PC-3 (cell line): ENCODE data around the gene PTPN20. TPM values are rescaled to one million over a fixed set of nuclear protein-coding genes. Genes with fewer than 3 reads are reported as not detected.

Experiments used
- ATAC-seq: fragments of 200-7000 bp; cut with Tn5 transposase; 2 replicates; pipeline ENCODE4 v1.9.1; 2020; ENCODE audit warnings: mild to moderate bottlenecking, moderate library complexity
- BruUV-seq: library from RNA; stranded (reverse); fragments of 400-500 nt; replicated peaks from 2 replicates; lab custom pipeline; 2021; lab: Mats Ljungman, UMichigan
- CTCF ChIA-PET: fragments of 300-600 bp; sonication (Branson Sonifier 250); formaldehyde crosslinking; loops from one replicate; lab custom pipeline; 2022; ENCODE audit warnings: antibody characterized with exemption; lab: Charles Lee
- POLR2A ChIA-PET: fragments of 300-600 bp; sonication (Branson Sonifier 250); formaldehyde crosslinking; loops from one replicate; lab custom pipeline; 2022; ENCODE audit warnings: antibody characterized with exemption; ENCODE audit not compliant: unreplicated experiment; lab: Charles Lee
- DNase-seq: peaks from one replicate; pipeline ENCODE4 v3.0.0-alpha.2; 2015
- H2AFZ ChIP-seq: fragments of 300-600 bp; sonication (generic); 2 replicates; pipeline ENCODE4 v1.6.0; 2016; ENCODE audit warnings: antibody characterized with exemption, low read length
- H3F3A ChIP-seq: fragments of 300-600 bp; sonication (generic); one replicate; pipeline ENCODE4 v1.6.0; 2017; ENCODE audit warnings: antibody characterized with exemption, low read length, control low read depth, mild to moderate bottlenecking; ENCODE audit not compliant: unreplicated experiment
- H3K27ac ChIP-seq: fragments of 300-600 bp; sonication (generic); 2 replicates; pipeline ENCODE4 v1.5.1; 2016; ENCODE audit warnings: mild to moderate bottlenecking, low read length
- H3K27me3 ChIP-seq: fragments of 300-600 bp; sonication (generic); 2 replicates; pipeline ENCODE4 v1.6.1; 2016; ENCODE audit warnings: low read length, mixed read lengths
- H3K36me3 ChIP-seq: fragments of 300-600 bp; sonication (generic); 2 replicates; pipeline ENCODE4 v1.6.1; 2016; ENCODE audit warnings: low read depth, mixed run types, low read length, mixed read lengths
- H3K4me1 ChIP-seq: fragments of 300-600 bp; sonication (generic); 2 replicates; pipeline ENCODE4 v1.5.1; 2016; ENCODE audit warnings: low read length; ENCODE audit not compliant: insufficient read depth
- H3K4me2 ChIP-seq: fragments of 300-600 bp; sonication (generic); 2 replicates; pipeline ENCODE4 v1.6.0; 2016; ENCODE audit warnings: low read length
- H3K4me3 ChIP-seq: fragments of 300-600 bp; sonication (generic); 2 replicates; pipeline ENCODE4 v1.5.1; 2016; ENCODE audit warnings: mild to moderate bottlenecking, low read length, mixed read lengths
- H3K79me2 ChIP-seq: fragments of 300-600 bp; sonication (generic); 2 replicates; pipeline ENCODE4 v1.6.1; 2017; ENCODE audit warnings: low read length, mixed read lengths
- H3K9ac ChIP-seq: fragments of 300-600 bp; sonication (generic); 2 replicates; pipeline ENCODE4 v1.6.0; 2016; ENCODE audit warnings: mild to moderate bottlenecking, low read length
- H3K9me2 ChIP-seq: fragments of 300-600 bp; sonication (generic); replicated peaks from 2 replicates; pipeline ENCODE4 v1.6.1; 2016; ENCODE audit warnings: mixed run types, low read length, mixed read lengths
- H3K9me3 ChIP-seq: fragments of 300-600 bp; sonication (generic); 2 replicates; pipeline ENCODE4 v1.6.1; 2016; ENCODE audit warnings: low read length, mixed read lengths
- H4K20me1 ChIP-seq: fragments of 300-600 bp; sonication (generic); 2 replicates; pipeline ENCODE4 v1.6.1; 2016; ENCODE audit warnings: low read length, mixed read lengths
- EZH2 ChIP-seq: fragments of 300-600 bp; sonication (generic); IDR thresholded peaks from one replicate; pipeline ENCODE4 v1.6.1; 2017; ENCODE audit warnings: antibody characterized with exemption, mild to moderate bottlenecking, low read length; ENCODE audit not compliant: unreplicated experiment
- EZH2phosphoT487 ChIP-seq: fragments of 300-600 bp; sonication (generic); IDR thresholded peaks from 2 replicates; pipeline ENCODE4 v1.6.1; 2018; ENCODE audit warnings: mild to moderate bottlenecking, antibody characterized with exemption, low read length, borderline replicate concordance
- intact Hi-C: fragments of 100-400 bp; cut with micrococcal nuclease; formaldehyde crosslinking; loops from 2 replicates; pipeline ENCODE4 v1.9.0; 2023
- total RNA-seq: library from RNA; depleted of rRNA; stranded (reverse); fragments of >200 nt; gene quantifications from 2 replicates; pipeline ENCODE4 v1.2.3, GENCODE V29; 2014
- TF ChIP-seq, protein P1 (sequence below): fragments of 300-600 bp; sonication (generic); conservative IDR thresholded peaks from 2 replicates; pipeline ENCODE4 v1.5.1; 2017; ENCODE audit warnings: antibody characterized with exemption, low read depth, mild to moderate bottlenecking, low read length

Gene PTPN20
- total RNA-seq, 1 experiment from 2014 or later: 3.6 TPM

DNA sequence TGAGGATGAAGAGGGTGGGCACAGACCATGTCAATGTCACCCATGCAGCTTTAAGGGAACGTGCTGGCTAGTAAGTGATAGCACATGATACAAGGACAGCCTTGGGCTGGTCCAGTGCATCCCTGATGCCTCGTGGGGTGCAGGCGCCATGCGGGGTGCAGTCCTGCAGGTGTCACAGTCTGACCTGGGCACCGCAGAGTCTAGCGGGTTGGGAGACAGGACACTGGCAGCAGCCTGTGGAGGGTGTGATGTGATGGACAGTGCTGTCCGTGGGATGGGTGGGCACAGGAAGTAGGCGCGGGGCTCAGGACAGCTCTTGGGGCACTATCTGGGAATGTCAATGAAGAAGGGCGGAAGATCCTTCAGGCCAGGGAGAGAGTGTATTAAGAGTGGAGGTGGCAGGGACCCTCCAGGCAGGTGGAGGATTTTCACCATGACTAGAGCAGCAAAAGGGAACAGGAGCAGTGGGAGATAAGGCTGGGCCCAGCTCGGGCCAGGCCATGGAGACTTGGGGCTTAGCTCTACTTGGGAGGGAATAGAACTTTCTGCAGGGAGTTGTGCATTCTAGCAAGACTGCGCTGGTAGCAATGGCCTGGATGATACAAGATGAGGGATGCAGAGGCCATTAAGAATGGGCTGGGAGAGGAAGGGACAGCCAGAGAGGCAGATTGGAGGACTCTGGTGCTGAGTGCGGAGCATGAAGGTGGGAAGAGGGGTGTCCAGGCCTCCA is 122.5 kb downstream of the PTPN20 start:
- ATAC-seq (no peak), DNase-seq (no peak)
- Histone ChIP-seq H2AFZ (no peak overlapping the region), H3K9ac (no peak overlapping the region), H4K20me1 (no peaks in the 10 kb centered on the region), H3K79me2 (no peaks in the 10 kb centered on the region), H3F3A (no peaks in the 10 kb centered on the region), H3K9me2 (no peaks in the 10 kb centered on the region), H3K27me3 (no peaks in the 10 kb centered on the region), H3K4me3 (no peak overlapping the region), H3K27ac (no peak overlapping the region), H3K36me3 (no peaks in the 10 kb centered on the region), H3K4me2 (no peak overlapping the region), H3K4me1 (no peaks in the 10 kb centered on the region), H3K9me3 (no peaks in the 10 kb centered on the region)
- TF ChIP-seq, protein P1, sequence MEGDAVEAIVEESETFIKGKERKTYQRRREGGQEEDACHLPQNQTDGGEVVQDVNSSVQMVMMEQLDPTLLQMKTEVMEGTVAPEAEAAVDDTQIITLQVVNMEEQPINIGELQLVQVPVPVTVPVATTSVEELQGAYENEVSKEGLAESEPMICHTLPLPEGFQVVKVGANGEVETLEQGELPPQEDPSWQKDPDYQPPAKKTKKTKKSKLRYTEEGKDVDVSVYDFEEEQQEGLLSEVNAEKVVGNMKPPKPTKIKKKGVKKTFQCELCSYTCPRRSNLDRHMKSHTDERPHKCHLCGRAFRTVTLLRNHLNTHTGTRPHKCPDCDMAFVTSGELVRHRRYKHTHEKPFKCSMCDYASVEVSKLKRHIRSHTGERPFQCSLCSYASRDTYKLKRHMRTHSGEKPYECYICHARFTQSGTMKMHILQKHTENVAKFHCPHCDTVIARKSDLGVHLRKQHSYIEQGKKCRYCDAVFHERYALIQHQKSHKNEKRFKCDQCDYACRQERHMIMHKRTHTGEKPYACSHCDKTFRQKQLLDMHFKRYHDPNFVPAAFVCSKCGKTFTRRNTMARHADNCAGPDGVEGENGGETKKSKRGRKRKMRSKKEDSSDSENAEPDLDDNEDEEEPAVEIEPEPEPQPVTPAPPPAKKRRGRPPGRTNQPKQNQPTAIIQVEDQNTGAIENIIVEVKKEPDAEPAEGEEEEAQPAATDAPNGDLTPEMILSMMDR: no peak
- TF ChIP-seq EZH2phosphoT487: no peak
- no peak for TF ChIP-seq EZH2
- ChIA-PET CTCF (no interaction called here), POLR2A (no interaction called here)
- intact Hi-C loops: no loop called here
- BruUV-seq: no TSS peak

- intact Hi-C loops: no loop called here
- no TSS peak for BruUV-seq
- Histone ChIP-seq H3F3A (no peaks in the 10 kb centered on the region), H3K79me2 (no peaks in the 10 kb centered on the region), H3K9me2 (no peaks in the 10 kb centered on the region), H3K27me3 (no peaks in the 10 kb centered on the region), H3K4me1 (no peaks in the 10 kb centered on the region), H3K36me3 (no peaks in the 10 kb centered on the region), H3K4me3 (no peak overlapping the region), H2AFZ (no peak overlapping the region), H3K27ac (no peak overlapping the region), H3K9me3 (no peaks in the 10 kb centered on the region), H3K9ac (no peak overlapping the region), H3K4me2 (no peak overlapping the region), H4K20me1 (no peaks in the 10 kb centered on the region)
- ChIA-PET CTCF (no interaction called here), POLR2A (no interaction called here)
- no peak for ATAC-seq
- TF ChIP-seq, protein P1: no peak
- TF ChIP-seq EZH2: no peak
- TF ChIP-seq EZH2phosphoT487: no peak
- no peak for DNase-seq
These were observed 123.3 kb downstream of the PTPN20 start for GRCh38 chr10:47034441-47035051.
